Kidney capillary endothelial cell (primary cell): ENCODE data around the gene ADAMTSL5.

ENCODE experiments used
- DNase-seq: peaks from one replicate; pipeline ENCODE4 v3.0.0-alpha.2; 2018; ENCODE audit warnings: low spot score

The ADAMTSL5 gene

DNA sequence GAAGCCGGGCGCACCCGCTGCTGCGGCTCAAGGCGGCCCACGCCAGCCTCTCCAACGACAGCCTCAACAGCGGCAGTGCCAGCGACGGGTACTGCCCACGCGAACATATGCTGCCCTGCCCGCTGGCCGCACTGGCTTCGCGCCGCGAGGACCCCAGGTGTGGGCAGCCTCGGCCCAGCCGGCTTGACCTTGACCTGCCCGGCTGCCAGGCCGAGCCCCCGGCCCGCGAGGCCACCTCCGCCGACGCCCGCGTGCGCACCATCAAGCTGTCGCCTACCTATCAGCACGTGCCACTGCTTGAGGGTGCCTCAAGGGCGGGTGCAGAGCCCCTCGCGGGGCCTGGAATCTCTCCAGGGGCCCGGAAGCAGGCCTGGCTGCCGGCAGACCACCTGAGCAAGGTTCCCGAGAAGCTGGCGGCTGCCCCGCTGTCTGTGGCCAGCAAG, 46.8 kb downstream of the ADAMTSL5 start:
- no peak for DNase-seq

DNA sequence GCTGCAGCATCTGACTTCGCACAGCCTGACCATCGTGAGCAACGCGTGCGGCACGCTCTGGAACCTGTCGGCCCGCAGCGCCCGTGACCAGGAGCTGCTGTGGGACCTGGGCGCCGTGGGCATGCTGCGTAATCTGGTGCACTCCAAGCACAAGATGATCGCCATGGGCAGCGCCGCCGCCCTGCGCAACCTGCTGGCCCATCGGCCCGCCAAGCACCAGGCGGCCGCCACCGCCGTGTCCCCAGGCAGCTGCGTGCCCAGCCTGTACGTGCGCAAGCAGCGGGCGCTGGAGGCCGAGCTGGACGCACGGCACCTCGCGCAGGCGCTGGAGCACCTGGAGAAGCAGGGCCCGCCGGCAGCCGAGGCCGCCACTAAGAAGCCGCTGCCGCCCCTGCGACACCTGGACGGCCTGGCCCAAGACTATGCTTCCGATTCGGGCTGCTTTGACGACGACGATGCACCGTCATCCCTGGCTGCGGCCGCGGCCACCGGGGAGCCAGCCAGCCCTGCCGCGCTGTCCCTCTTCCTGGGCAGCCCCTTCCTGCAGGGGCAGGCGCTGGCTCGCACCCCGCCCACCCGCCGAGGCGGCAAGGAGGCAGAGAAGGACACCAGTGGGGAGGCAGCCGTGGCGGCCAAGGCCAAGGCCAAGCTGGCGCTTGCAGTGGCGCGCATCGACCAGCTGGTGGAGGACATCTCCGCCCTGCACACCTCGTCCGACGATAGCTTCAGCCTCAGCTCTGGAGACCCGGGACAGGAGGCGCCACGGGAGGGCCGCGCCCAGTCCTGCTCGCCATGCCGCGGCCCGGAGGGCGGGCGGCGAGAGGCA, 47.4 kb downstream of the ADAMTSL5 start:
- DNase-seq = no peak

DNA sequence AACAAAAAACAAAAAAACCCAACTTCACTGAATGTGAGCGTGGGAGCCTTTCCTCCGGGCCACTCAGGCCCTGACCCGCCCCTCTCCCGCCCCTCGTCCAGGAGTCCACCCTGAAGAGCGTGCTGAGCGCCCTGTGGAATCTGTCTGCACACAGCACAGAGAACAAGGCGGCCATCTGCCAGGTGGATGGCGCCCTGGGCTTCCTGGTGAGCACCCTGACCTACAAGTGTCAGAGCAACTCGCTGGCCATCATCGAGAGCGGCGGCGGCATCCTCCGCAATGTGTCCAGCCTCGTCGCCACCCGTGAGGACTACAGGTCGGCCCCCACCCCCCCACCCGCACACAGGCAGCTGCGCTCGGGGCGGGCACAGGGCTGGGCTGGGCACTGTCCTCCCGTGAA, 51.0 kb downstream of the ADAMTSL5 start:
- DNase-seq = no peak

DNA sequence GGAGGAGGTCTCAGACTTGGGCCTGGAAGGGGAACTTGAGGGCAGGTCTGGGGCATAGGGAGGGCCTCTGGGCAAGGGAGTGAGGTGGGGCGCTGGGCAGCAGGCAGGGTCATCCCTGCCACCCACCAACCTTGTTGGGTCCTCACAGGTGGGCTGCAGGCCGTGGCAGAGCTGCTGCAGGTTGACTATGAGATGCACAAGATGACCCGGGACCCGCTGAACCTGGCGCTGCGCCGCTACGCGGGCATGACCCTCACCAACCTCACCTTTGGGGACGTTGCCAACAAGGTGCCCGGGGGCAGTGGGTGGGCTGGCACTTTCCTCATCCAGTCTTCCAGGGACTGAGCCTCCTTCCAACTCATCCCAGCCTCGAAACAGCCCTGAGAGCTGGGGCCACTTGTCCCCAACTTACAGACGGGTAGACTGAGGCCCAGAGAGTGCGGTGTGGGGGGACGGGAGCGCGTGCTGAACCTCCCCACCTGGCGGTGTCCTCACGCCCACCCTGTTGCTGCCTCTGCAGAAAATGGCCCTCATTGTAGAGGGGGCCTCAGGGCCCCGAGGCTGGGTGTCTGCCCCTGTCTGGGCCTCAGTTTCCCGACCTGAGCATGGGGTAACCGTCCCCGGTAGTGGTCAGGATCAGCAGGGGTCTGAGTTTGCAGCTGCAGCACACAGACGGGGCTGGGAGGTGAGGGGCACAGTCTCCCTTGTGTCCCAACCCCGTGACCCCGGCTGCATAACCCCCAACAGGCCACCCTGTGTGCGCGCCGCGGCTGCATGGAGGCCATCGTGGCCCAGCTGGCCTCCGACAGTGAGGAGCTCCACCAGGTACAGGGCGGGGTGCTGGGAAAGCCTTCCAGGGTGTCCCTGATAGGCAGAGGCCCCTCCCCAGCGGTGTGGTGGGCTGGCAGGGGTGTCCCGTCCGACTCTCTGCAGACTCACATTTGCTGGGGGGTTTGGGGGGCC, 52.5 kb downstream of the ADAMTSL5 start:
- no peak for DNase-seq

DNA sequence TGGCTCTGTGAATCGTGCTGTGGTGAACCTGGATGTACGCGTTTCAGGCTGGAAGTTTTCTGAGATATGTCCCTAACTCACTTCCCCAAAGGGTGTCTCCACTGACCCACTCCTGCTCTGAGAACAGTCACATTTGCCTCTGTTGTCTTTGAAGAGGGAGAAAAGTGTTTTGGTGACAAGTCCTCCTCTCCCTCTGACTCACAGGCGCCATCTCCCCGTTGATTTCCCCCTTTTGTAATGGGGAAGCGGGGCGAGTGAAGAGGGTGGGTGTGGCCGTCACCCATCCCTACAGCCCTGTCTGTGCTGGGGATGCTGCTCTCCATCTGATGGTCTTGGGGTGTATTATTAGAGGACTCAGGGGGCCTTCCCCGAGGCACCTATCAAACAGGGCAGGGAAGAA, 53.3 kb downstream of the ADAMTSL5 start:
- no peak for DNase-seq

DNA sequence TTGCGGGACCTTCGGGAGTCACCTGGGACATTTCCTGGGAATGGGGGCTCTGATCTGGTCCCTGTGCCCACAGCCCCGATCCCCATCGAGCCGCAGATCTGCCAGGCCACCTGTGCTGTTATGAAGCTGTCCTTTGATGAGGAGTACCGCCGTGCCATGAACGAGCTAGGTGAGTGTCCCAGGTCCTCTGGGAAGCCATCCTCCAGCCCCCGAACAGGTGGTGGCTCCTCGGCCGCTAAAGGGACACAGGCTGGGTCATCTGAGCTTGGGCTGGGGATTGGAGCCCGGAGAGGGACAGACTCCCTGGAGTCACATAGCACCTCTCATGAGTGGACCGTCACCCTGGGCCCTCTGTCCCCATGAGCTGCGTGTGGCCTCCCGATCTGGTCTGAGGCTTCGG, 54.9 kb downstream of the ADAMTSL5 start:
- no peak for DNase-seq

DNA sequence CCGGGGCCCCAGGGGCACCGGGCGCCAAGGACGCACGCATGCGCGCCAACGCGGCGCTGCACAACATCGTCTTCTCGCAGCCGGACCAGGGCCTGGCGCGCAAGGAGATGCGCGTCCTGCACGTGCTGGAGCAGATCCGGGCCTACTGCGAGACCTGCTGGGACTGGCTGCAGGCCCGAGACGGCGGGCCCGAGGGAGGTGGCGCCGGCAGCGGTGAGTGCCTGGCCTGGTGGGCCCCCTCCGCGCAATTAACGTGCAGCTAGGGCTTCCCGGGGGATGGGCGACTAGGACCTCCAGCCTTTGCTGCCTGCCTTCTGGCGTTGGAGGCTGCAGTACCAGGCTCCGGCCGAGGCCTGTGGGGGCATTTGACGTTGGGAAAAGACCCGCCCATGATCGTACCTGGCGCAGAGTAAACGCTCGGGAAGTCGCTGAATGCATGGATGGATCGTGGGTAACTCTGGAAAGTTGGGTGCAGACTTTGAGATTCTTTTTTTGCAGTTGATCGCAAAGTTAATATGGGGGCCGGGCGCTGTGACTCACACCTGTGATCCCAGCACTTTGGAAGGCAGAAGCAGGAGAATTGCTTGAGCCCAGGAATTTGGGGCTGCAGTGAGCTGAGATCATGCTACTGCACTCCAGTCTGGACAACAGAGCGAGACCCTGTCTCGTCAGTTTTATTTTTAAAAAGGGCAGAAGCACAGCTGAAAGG, 55.6 kb downstream of the ADAMTSL5 start:
- no peak for DNase-seq

DNA sequence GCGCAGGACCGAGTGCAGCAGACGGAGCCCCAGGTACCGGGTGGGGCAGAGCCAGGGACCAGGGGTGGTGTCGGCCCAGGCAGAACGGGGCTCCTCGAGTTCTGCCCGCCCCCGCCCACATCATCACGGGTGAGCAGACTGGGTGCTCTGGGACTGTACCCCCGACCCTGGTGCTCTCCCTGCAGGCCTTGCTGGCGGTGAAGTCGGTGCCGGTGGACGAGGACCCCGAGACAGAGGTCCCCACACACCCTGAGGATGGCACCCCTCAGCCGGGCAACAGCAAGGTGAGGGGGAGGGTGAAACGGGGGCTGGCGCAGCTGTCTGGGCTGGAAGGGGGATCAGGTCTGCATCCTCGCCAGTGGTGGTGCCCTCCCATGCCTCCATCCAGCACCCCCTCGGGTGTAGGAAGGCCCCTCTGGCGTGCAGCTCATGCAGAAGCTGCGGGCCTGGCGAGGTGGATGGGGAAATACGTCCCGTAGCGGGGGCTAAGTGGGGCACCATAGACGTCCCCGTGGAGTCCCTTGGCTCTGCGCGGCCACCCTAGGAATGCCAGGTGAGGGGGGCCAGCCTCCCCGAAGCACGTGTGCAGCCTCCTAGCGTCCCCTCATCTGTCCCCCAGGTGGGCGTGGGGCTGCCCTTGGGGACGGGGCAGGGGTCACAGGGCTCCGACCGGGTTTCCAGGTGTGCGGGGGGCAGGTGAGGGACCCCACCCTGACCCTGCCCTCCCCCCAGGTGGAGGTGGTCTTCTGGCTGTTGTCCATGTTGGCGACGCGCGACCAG, 56.5 kb downstream of the ADAMTSL5 start:
- DNase-seq = no peak

DNA sequence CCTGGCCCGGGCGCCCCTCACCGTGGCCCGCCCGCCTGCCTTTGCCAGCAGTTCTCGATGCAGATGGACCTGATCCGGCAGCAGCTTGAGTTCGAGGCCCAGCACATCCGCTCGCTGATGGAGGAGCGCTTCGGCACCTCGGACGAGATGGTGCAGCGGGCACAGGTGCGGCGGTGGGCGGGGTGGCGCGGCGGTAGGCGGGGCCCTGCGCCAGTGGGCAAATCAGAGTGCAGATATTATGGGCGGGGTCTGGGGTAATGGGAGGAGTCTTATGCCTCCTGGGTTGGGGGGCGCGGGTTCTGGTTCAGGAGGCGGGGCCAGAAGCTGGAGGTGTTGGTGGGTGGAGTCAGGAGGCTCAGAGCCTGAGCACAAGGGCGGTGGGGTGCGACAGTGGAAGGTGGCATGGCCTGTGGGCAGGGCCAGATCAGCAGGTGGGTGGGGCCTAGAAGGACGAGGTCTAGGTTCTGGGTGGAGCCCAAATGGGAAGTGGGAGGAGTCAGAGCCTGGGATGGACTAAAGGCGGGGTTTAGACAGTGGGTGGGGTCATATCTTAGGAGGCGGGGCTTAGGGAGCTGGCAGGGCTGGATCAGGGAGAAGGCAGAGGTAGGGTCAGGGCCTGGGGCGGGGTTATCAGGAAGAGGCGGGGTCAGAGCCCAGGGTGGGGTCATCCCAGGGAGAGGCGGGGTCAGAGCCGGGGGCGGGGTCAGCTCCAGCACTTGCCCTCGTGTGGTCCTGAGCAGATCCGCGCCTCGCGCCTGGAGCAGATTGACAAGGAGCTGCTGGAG, 57.3 kb downstream of the ADAMTSL5 start:
- peak; percentile 30 for DNase-seq
